NB4 (cell line): ENCODE measurements around the gene MASP1.

Experiments
- CTCF ChIP-seq: IDR thresholded peaks from one replicate; pipeline ENCODE4 v1.5.1; 2012; ENCODE audit warnings: low read depth, low read length
- MAX ChIP-seq: IDR thresholded peaks from 2 replicates; pipeline ENCODE4 v1.6.1; 2011; ENCODE audit warnings: low read depth, low read length
- MYC ChIP-seq: IDR thresholded peaks from 2 replicates; pipeline ENCODE4 v1.6.1; 2011; ENCODE audit warnings: low read depth, low read length
- POLR2A ChIP-seq: IDR thresholded peaks from 2 replicates; pipeline ENCODE4 v1.6.1; 2011; ENCODE audit warnings: mild to moderate bottlenecking; ENCODE audit not compliant: insufficient read length; ENCODE audit errors: extremely low read depth

GRCh38 chr3:187310954-187311470 lies 19.5 kb upstream of the MASP1 start:
- TF ChIP-seq CTCF (no peak), POLR2A (no peak), MYC (no peak), MAX (no peak)
